GM19240 (cell line): ENCODE measurements around the gene GCNT4.
"Not testable (repeated sequence)": the region's sequence is repeated elsewhere in the genome, so short reads cannot be mapped to it uniquely, and the experiment has no call there.

Source experiments
- DNase-seq: peaks from one replicate; pipeline ENCODE4 v3.0.0; 2011; ENCODE audit warnings: low spot score; ENCODE audit not compliant: insufficient read length

Gene GCNT4

GRCh38 chr5:75052192-75053053, at the start of gene GCNT4:
Gene GCNT4, minus strand, starts transcription at chr5:75052558. Its CDS starts 22,521 bp downstream, at chr5:75030037.
- no peak for DNase-seq

GRCh38 chr5:75095956-75096355, 43.6 kb upstream of the GCNT4 start:
- not testable (repeated sequence) for DNase-seq

- no peak for DNase-seq
These were observed 39.2 kb upstream of the GCNT4 start for GRCh38 chr5:75091597-75091996.

GRCh38 chr5:75089662-75090061, 37.3 kb upstream of the GCNT4 start:
- no peak for DNase-seq

GRCh38 chr5:75089137-75089536, 36.8 kb upstream of the GCNT4 start:
- DNase-seq, result no peak

GRCh38 chr5:75088648-75089047, 36.3 kb upstream of the GCNT4 start:
- no peak for DNase-seq

- no peak for DNase-seq
These were observed 29.2 kb upstream of the GCNT4 start for GRCh38 chr5:75081510-75081909.

GRCh38 chr5:75079346-75079745, 27.0 kb upstream of the GCNT4 start:
- DNase-seq, result not testable (repeated sequence)

- no peak for DNase-seq
These were observed 25.7 kb upstream of the GCNT4 start for GRCh38 chr5:75078027-75078426.

GRCh38 chr5:75072061-75072460, 19.7 kb upstream of the GCNT4 start:
- no peak for DNase-seq

GRCh38 chr5:75071100-75071499, 18.7 kb upstream of the GCNT4 start:
- no peak for DNase-seq

GRCh38 chr5:75067434-75067833, 15.1 kb upstream of the GCNT4 start:
- no peak for DNase-seq

GRCh38 chr5:75062925-75063531, 10.7 kb upstream of the GCNT4 start:
- DNase-seq, result no peak

GRCh38 chr5:75059912-75060545, 7.7 kb upstream of the GCNT4 start:
- DNase-seq, result no peak

GRCh38 chr5:75058986-75059535, 6.7 kb upstream of the GCNT4 start:
- DNase-seq, result no peak

- no peak for DNase-seq
These were observed 5.2 kb upstream of the GCNT4 start for GRCh38 chr5:75057561-75057960.

GRCh38 chr5:75055727-75056144, 3.4 kb upstream of the GCNT4 start:
- DNase-seq, result no peak

GRCh38 chr5:75054134-75054930, 2.0 kb upstream of the GCNT4 start:
- DNase-seq, result no peak

- DNase-seq, result no peak
These were observed 1.2 kb upstream of the GCNT4 start for GRCh38 chr5:75053304-75054133.

- no peak for DNase-seq
These were observed 621 bp upstream of the GCNT4 start for GRCh38 chr5:75053054-75053303.
